Caco-2 (cell line): Measurements from ENCODE around the gene PRRX2. TPM values are rescaled to one million over a fixed set of nuclear protein-coding genes. Genes with fewer than 3 reads are reported as not detected.

Source experiments
- BruUV-seq: library from RNA; stranded (reverse); fragments of 400-500 nt; replicated peaks from 2 replicates; lab custom pipeline; 2021; lab: Mats Ljungman, UMichigan
- CTCF ChIA-PET: fragments of 300-600 bp; sonication (Branson Sonifier 250); formaldehyde crosslinking; loops from one replicate; lab custom pipeline; 2022; ENCODE audit warnings: antibody characterized with exemption; lab: Charles Lee
- POLR2A ChIA-PET: fragments of 300-600 bp; sonication (Branson Sonifier 250); formaldehyde crosslinking; loops from one replicate; lab custom pipeline; 2022; ENCODE audit warnings: antibody characterized with exemption; lab: Charles Lee
- DNase-seq, 2 experiments: peaks; one replicate each; pipeline versions ENCODE4 v3.0.0 to v3.0.0-alpha.2; 2020 to 2022
- H3K27me3 ChIP-seq: replicated peaks from 2 replicates; pipeline ENCODE4 v1.6.0; 2011; ENCODE audit warnings: low read length; ENCODE audit not compliant: control insufficient read depth, insufficient read depth
- H3K36me3 ChIP-seq: 2 replicates; pipeline ENCODE4 v1.5.1; 2011; ENCODE audit warnings: low read length; ENCODE audit not compliant: control insufficient read depth, insufficient read depth
- H3K4me1 ChIP-seq: fragments of 250-450 bp; sonication (Bioruptor Pico); 2 replicates; pipeline ENCODE4 v1.5.1; 2020; ENCODE audit warnings: mild to moderate bottlenecking
- H3K4me3 ChIP-seq: 2 replicates; pipeline ENCODE4 v1.5.1; 2011; ENCODE audit warnings: low read depth, mild to moderate bottlenecking, control low read depth, low read length
- H3K9me3 ChIP-seq: fragments of 250-450 bp; sonication (Bioruptor Pico); 2 replicates; pipeline ENCODE4 v1.5.1; 2020; ENCODE audit warnings: mild to moderate bottlenecking, moderate library complexity
- H3K27ac Mint-ChIP-seq: one replicate; pipeline ENCODE4 v1.8.0; 2022; ENCODE audit warnings: mixed read lengths; ENCODE audit not compliant: unreplicated experiment
- H3K27me3 Mint-ChIP-seq: one replicate; pipeline ENCODE4 v1.8.0; 2022; ENCODE audit warnings: mixed read lengths; ENCODE audit not compliant: insufficient read depth, unreplicated experiment
- H3K36me3 Mint-ChIP-seq: one replicate; pipeline ENCODE4 v1.8.0; 2022; ENCODE audit warnings: mild to moderate bottlenecking, mixed read lengths; ENCODE audit not compliant: insufficient read depth, unreplicated experiment
- H3K4me1 Mint-ChIP-seq: one replicate; pipeline ENCODE4 v1.8.0; 2022; ENCODE audit warnings: low read depth, mixed read lengths; ENCODE audit not compliant: unreplicated experiment
- H3K4me3 Mint-ChIP-seq: one replicate; pipeline ENCODE4 v1.8.0; 2022; ENCODE audit warnings: mild to moderate bottlenecking, moderate library complexity, mixed read lengths; ENCODE audit not compliant: unreplicated experiment
- H3K9me3 Mint-ChIP-seq: one replicate; pipeline ENCODE4 v1.8.0; 2022; ENCODE audit warnings: mixed read lengths; ENCODE audit not compliant: unreplicated experiment
- intact Hi-C: fragments of 100-400 bp; cut with micrococcal nuclease; formaldehyde crosslinking; loops from one replicate; pipeline ENCODE4 v1.10.0; 2022; ENCODE audit not compliant: unreplicated experiment
- total RNA-seq: library from RNA; stranded (reverse); gene quantifications from 2 replicates; pipeline ENCODE4 v1.2.3, GENCODE V29; 2022
- TF ChIP-seq, protein P1 (sequence below), 2 experiments: fragments of 200-600 bp in 1 of 2; IDR thresholded peaks; 1 replicate in 1 of 2; 2 replicates in 1 of 2; pipeline versions ENCODE4 v1.5.1 to v1.8.0; 2011 to 2022; ENCODE audit warnings: antibody characterized with exemption in 1 of 2, control low read depth in 1 of 2, inconsistent platforms in 1 of 2, low read depth in 1 of 2, low read length in 1 of 2, mild to moderate bottlenecking in 1 of 2, moderate library complexity in 1 of 2; ENCODE audit not compliant: insufficient read depth in 1 of 2, severe bottlenecking in 1 of 2, unreplicated experiment in 1 of 2

Gene PRRX2
- total RNA-seq, 1 experiment from 2014 or later: not detected

DNA sequence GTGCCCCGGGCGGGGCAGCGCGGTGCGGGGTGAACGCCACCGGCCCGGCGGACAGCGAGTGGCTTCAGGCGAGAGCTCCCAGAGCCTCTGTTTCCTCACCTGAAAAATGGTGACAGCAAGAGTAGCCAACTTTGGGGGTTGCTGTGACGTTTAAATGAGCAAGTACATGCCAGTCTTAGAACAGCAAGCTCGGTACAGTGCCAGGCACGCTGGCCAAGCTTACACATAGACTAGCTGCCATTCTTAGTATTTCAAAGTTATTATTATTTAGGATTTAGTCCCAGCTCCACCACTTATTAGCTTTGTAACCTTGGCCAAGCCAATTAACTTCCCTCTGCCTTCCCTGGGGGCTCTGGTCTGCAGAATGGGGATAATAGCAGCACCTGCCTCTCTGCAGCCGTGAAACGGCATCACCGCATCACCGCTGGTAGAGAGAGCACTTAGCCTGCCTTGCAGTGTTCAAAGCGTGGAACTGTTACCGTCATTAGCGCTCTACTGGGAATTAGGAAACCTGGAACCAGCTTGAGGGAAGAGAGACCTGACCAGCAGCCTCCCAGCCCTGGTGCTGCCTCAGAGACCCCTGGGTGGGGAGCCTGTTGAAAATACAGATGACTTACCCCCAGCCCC, 44.7 kb upstream of the PRRX2 start, which contains the start of gene C9orf50:
TSS of gene C9orf50 (minus strand) at position 433 of the 627 bp plus-strand sequence. CDS start 527 bp downstream, outside the sequence.
- DNase-seq: no peak
- Histone ChIP-seq H3K4me1 (peaks cover 6% of the 10 kb centered on the region; the same call in 1 of the 2 replicates), H3K9me3 (no peaks in the 10 kb centered on the region), H3K36me3 (no peaks in the 10 kb centered on the region), H3K4me3 (no peak within 1 kb of the TSS), H3K27me3 (no peaks in the 10 kb centered on the region)
- Mint-ChIP-seq H3K9me3 (peaks cover 9% of the 10 kb centered on the region), H3K27ac (no peak within 1 kb of the TSS), H3K4me3 (no peak within 1 kb of the TSS), H3K36me3 (no peaks in the 10 kb centered on the region), H3K27me3 (peaks cover 3% of the 10 kb centered on the region), H3K4me1 (no peaks in the 10 kb centered on the region)
- TF ChIP-seq, protein P1, sequence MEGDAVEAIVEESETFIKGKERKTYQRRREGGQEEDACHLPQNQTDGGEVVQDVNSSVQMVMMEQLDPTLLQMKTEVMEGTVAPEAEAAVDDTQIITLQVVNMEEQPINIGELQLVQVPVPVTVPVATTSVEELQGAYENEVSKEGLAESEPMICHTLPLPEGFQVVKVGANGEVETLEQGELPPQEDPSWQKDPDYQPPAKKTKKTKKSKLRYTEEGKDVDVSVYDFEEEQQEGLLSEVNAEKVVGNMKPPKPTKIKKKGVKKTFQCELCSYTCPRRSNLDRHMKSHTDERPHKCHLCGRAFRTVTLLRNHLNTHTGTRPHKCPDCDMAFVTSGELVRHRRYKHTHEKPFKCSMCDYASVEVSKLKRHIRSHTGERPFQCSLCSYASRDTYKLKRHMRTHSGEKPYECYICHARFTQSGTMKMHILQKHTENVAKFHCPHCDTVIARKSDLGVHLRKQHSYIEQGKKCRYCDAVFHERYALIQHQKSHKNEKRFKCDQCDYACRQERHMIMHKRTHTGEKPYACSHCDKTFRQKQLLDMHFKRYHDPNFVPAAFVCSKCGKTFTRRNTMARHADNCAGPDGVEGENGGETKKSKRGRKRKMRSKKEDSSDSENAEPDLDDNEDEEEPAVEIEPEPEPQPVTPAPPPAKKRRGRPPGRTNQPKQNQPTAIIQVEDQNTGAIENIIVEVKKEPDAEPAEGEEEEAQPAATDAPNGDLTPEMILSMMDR (IDR thresholded peaks at IDR 0.05; ENCODE audit: insufficient read depth in 1 of 2, low read depth in 1 of 2, low read length in 1 of 2, severe bottlenecking in 1 of 2, unreplicated experiment in 1 of 2): no peak
- POLR2A ChIA-PET: no interaction called here
- intact Hi-C loops: no loop called here
- CTCF ChIA-PET: interaction anchor here (0.8 kb wide), 1 partner anchor 489 kb away, joined by 3 read pairs; no protein-coding TSS in a partner anchor
- BruUV-seq: no TSS peak

- H3K27me3 Mint-ChIP-seq: peaks cover 1% of the 10 kb centered on the region
- H3K4me3 Mint-ChIP-seq: no peak overlapping the region
- TF ChIP-seq, protein P1 (IDR thresholded peaks at IDR 0.05; ENCODE audit: insufficient read depth in 1 of 2, low read depth in 1 of 2, low read length in 1 of 2, severe bottlenecking in 1 of 2, unreplicated experiment in 1 of 2): no peak
- no peak for DNase-seq
- peaks cover 2% of the 10 kb centered on the region; the same call in 1 of the 2 replicates for H3K36me3 ChIP-seq
- ChIA-PET CTCF (interaction anchor here (1.6 to 1.7 kb wide), 3 partner anchors 12 to 449 kb away, joined by 6 read pairs; no protein-coding TSS in a partner anchor), POLR2A (no interaction called here)
- peaks cover 11% of the 10 kb centered on the region for H3K4me1 ChIP-seq
- H3K4me1 Mint-ChIP-seq: no peaks in the 10 kb centered on the region
- intact Hi-C loops: no loop called here
- no TSS peak for BruUV-seq
- no peak overlapping the region for H3K4me3 ChIP-seq
- peaks cover 15% of the 10 kb centered on the region for H3K36me3 Mint-ChIP-seq
- H3K27me3 ChIP-seq: no peaks in the 10 kb centered on the region
- H3K9me3 ChIP-seq: no peaks in the 10 kb centered on the region
- H3K27ac Mint-ChIP-seq: no peak overlapping the region
- H3K9me3 Mint-ChIP-seq: peaks cover 4% of the 10 kb centered on the region
These were observed 42.1 kb upstream of the PRRX2 start for GRCh38 chr9:129623331-129623730.

GRCh38 chr9:129624168-129624759, 41.2 kb upstream of the PRRX2 start:
- no peak overlapping the region for H3K27ac Mint-ChIP-seq
- Histone ChIP-seq H3K36me3 (peaks cover 2% of the 10 kb centered on the region; the same call in 1 of the 2 replicates), H3K27me3 (no peaks in the 10 kb centered on the region), H3K9me3 (no peaks in the 10 kb centered on the region), H3K4me3 (no peak overlapping the region), H3K4me1 (peaks cover 11% of the 10 kb centered on the region)
- H3K4me3 Mint-ChIP-seq: peak overlapping the region; percentile 48
- no peaks in the 10 kb centered on the region for H3K27me3 Mint-ChIP-seq
- TF ChIP-seq, protein P1 (IDR thresholded peaks at IDR 0.05; ENCODE audit: insufficient read depth in 1 of 2, low read depth in 1 of 2, low read length in 1 of 2, severe bottlenecking in 1 of 2, unreplicated experiment in 1 of 2): peak; percentile 75 to 84
- no peaks in the 10 kb centered on the region for H3K9me3 Mint-ChIP-seq
- peak; percentile 68 to 82 for DNase-seq
- peaks cover 16% of the 10 kb centered on the region for H3K36me3 Mint-ChIP-seq
- ChIA-PET POLR2A (interaction anchor here (0.5 to 0.6 kb wide), 4 partner anchors 89 to 347 kb away, joined by 3 to 9 read pairs (median 3); no protein-coding TSS in a partner anchor), CTCF (interaction anchor here (0.6 to 3.1 kb wide), 21 partner anchors 9 to 1204 kb away, joined by 3 to 27 read pairs (median 3); partner anchors contain the start of genes DOLPP1 and IER5L)
- no TSS peak for BruUV-seq
- intact Hi-C loops: loop anchor here (1.0 kb wide), 1 partner anchor 13 kb away; no protein-coding TSS in a partner anchor
- no peaks in the 10 kb centered on the region for H3K4me1 Mint-ChIP-seq
